GM12878 (cell line): ENCODE data around the gene E2F1. TPM values are rescaled to one million over a fixed set of nuclear protein-coding genes. Genes with fewer than 3 reads are reported as not detected.

ENCODE experiments used
- ATAC-seq: fragments of 200-7000 bp; cut with Tn5 transposase; 3 replicates; pipeline ENCODE4 v1.9.1; 2020; ENCODE audit warnings: mild to moderate bottlenecking, moderate library complexity
- BruUV-seq: library from RNA; stranded (reverse); fragments of 400-500 nt; replicated peaks from 2 replicates; lab custom pipeline; 2021; lab: Mats Ljungman, UMichigan
- CTCF ChIA-PET: fragments of 300-600 bp; sonication (Branson Sonifier 250); formaldehyde crosslinking; extraction: SDS; loops from one replicate; lab custom pipeline; 2021; ENCODE audit warnings: inconsistent platforms; lab: Yijun Ruan, JAX
- POLR2A ChIA-PET: fragments of 350-600 bp; formaldehyde crosslinking; extraction: SDS; loops from one replicate; lab custom pipeline; 2021; ENCODE audit warnings: inconsistent platforms; lab: Charles Lee
- RAD21 ChIA-PET: fragments of 300-600 bp; sonication (Branson Sonifier 250); formaldehyde crosslinking; loops from one replicate; lab custom pipeline; 2023; ENCODE audit warnings: antibody characterized with exemption; ENCODE audit not compliant: unreplicated experiment; lab: Charles Lee
- SMC1A ChIA-PET: fragments of 300-600 bp; sonication (Branson Sonifier 250); formaldehyde crosslinking; loops from one replicate; lab custom pipeline; 2023; ENCODE audit not compliant: unreplicated experiment, uncharacterized antibody; lab: Charles Lee
- DNase-seq: peaks from one replicate; pipeline ENCODE4 v3.0.0-alpha.2; 2011; ENCODE audit warnings: low read depth, low spot score
- FAIRE-seq: peaks from 3 replicates; lab custom pipeline; 2011; peaks lifted over from hg19 to GRCh38; lab: Jason Lieb, UNC
- H2AFZ ChIP-seq: 2 replicates; pipeline ENCODE4 v1.6.0; 2011; ENCODE audit warnings: low read depth, low read length, control low read depth; ENCODE audit not compliant: control insufficient read depth
- H3K27ac ChIP-seq: 2 replicates; pipeline ENCODE4 v1.5.1; 2011; ENCODE audit warnings: control low read depth; ENCODE audit not compliant: control insufficient read depth, insufficient read depth
- H3K27me3 ChIP-seq, 2 experiments: replicated peaks in 1 of 2; 2 replicates each; pipeline versions ENCODE4 v1.6.0 to v1.6.1; 2011; ENCODE audit warnings: low read length in 1 of 2; ENCODE audit not compliant: control insufficient read depth in 2 of 2, insufficient read depth in 2 of 2
- H3K36me3 ChIP-seq, 2 experiments: 2 replicates each; pipeline ENCODE4 v1.5.1; 2011; ENCODE audit warnings: low read length in 1 of 2; ENCODE audit not compliant: control insufficient read depth in 2 of 2, insufficient read depth in 2 of 2
- H3K4me1 ChIP-seq: 2 replicates; pipeline ENCODE4 v1.6.1; 2011; ENCODE audit warnings: mild to moderate bottlenecking, low read length, moderate library complexity, mixed read lengths; ENCODE audit not compliant: control insufficient read depth, insufficient read depth
- H3K4me2 ChIP-seq: 2 replicates; pipeline ENCODE4 v1.6.0; 2011; ENCODE audit warnings: control low read depth; ENCODE audit not compliant: control insufficient read depth, insufficient read depth
- H3K4me3 ChIP-seq: fragments of 200-600 bp; sonication (generic); 2 replicates; pipeline ENCODE4 v1.5.1; 2016
- H3K79me2 ChIP-seq: 2 replicates; pipeline ENCODE4 v1.6.0; 2011; ENCODE audit warnings: low read length; ENCODE audit not compliant: control insufficient read depth, insufficient read depth
- H3K9ac ChIP-seq: 2 replicates; pipeline ENCODE4 v1.8.0; 2011; ENCODE audit warnings: low read length, control low read depth, mixed read lengths; ENCODE audit not compliant: control insufficient read depth, insufficient read depth
- H3K9me3 ChIP-seq: replicated peaks from 3 replicates; pipeline ENCODE4 v1.5.1; 2011; ENCODE audit warnings: mild to moderate bottlenecking, low read length; ENCODE audit not compliant: control insufficient read depth, insufficient read depth
- H4K20me1 ChIP-seq: 2 replicates; pipeline ENCODE4 v1.6.0; 2011; ENCODE audit not compliant: control insufficient read depth, insufficient read depth
- BHLHE40 ChIP-seq, 2 experiments: fragments of 450-650 bp in 1 of 2; IDR thresholded peaks; 2 replicates each; pipeline ENCODE4 v1.6.1; 2011 to 2017; ENCODE audit warnings: low read depth in 2 of 2, borderline replicate concordance in 1 of 2, improper control_type of control experiment in 1 of 2, low read length in 1 of 2, mild to moderate bottlenecking in 1 of 2
- CREB1 ChIP-seq: IDR thresholded peaks from 2 replicates; pipeline ENCODE4 v1.6.1; 2012; ENCODE audit warnings: low read depth, mild to moderate bottlenecking, inconsistent platforms
- FOXM1 ChIP-seq: IDR thresholded peaks from 2 replicates; pipeline ENCODE4 v1.6.1; 2012; ENCODE audit warnings: low read depth, mild to moderate bottlenecking, inconsistent platforms, low read length, moderate library complexity
- GATAD2B ChIP-seq: fragments of 450-650 bp; conservative IDR thresholded peaks from 2 replicates; pipeline ENCODE4 v1.6.1; 2017; ENCODE audit warnings: low read depth, mild to moderate bottlenecking, moderate library complexity
- NBN ChIP-seq: fragments of 450-650 bp; IDR thresholded peaks from 2 replicates; pipeline ENCODE4 v1.6.1; 2016
- RFX5 ChIP-seq: IDR thresholded peaks from 2 replicates; pipeline ENCODE4 v1.6.1; 2011; ENCODE audit warnings: low read depth, low read length, improper control_type of control experiment
- RUNX3 ChIP-seq: IDR thresholded peaks from 2 replicates; pipeline ENCODE4 v1.6.1; 2012; ENCODE audit warnings: low read length, inconsistent platforms
- SMAD1 ChIP-seq: fragments of 450-650 bp; IDR thresholded peaks from 2 replicates; pipeline ENCODE4 v1.6.1; 2018; ENCODE audit warnings: mild to moderate bottlenecking, low read depth; ENCODE audit not compliant: partially characterized antibody
- SMAD5 ChIP-seq: IDR thresholded peaks from 2 replicates; pipeline ENCODE4 v1.6.1; 2016; ENCODE audit warnings: antibody characterized with exemption, low read depth
- SREBF2 ChIP-seq: IDR thresholded peaks from 2 replicates; pipeline ENCODE4 v1.6.1; 2012; ENCODE audit warnings: mild to moderate bottlenecking, low read length
- STAT3 ChIP-seq: IDR thresholded peaks from 2 replicates; pipeline ENCODE4 v1.6.1; 2011; ENCODE audit warnings: low read depth, low read length, improper control_type of control experiment
- YBX1 ChIP-seq: fragments of 450-650 bp; IDR thresholded peaks from 2 replicates; pipeline ENCODE4 v1.6.1; 2016; ENCODE audit warnings: antibody characterized with exemption
- WGBS: methylation state at CpG from one replicate; pipeline ENCODE4 v1.1.6; 2016; ENCODE audit warnings: low lambda C conversion rate; ENCODE audit not compliant: insufficient replicate concordance, insufficient coverage; ENCODE audit errors: missing lambda C conversion rate; 5-methylcytosine and 5-hydroxymethylcytosine counted together
- in situ Hi-C: fragments of 300-500 bp; cut with MboI; formaldehyde crosslinking; loops from 9 replicates; pipeline ENCODE4 v1.14.3; 2018; ENCODE audit warnings: mixed read lengths
- intact Hi-C: fragments of 100-400 bp; cut with micrococcal nuclease; formaldehyde crosslinking; loops from one replicate; pipeline ENCODE4 v1.14.2; 2022; ENCODE audit not compliant: unreplicated experiment
- polyA plus RNA-seq, 11 experiments: library from polyadenylated mRNA; depleted of rRNA in 4 of 11; unstranded in 6 of 11; stranded (reverse) in 5 of 11; fragments of >200 nt; fragmentation: Nextera tagmentation in 4 of 11; fragmentation: Illumina TruSeq in 1 of 11; extraction: Ambion mirVana in 4 of 11; extraction: Trizol in 1 of 11; gene quantifications; 1 replicate in 1 of 11; 2 replicates in 10 of 11; pipeline versions ENCODE4 v1.2.1 to v1.2.3, GENCODE V29; 2011 to 2016; ENCODE audit warnings: inconsistent platforms in 2 of 11, missing spikeins in 2 of 11, low read depth in 1 of 11
- total RNA-seq, 4 experiments: library from RNA; depleted of rRNA in 3 of 4; stranded (reverse); fragments of >200 nt in 3 of 4; fragmentation: Illumina TruSeq in 1 of 4; extraction: Trizol in 1 of 4; gene quantifications; 2 replicates each; pipeline versions ENCODE4 v1.2.1 to v1.2.3, GENCODE V29; 2013 to 2021
- TF ChIP-seq, protein P1 (sequence below): IDR thresholded peaks from 2 replicates; pipeline ENCODE4 v1.6.1; 2011; ENCODE audit warnings: borderline replicate concordance, low read depth, mild to moderate bottlenecking, moderate library complexity, mixed read lengths, low read length; ENCODE audit not compliant: insufficient read depth; ENCODE audit errors: extremely low read length
- TF ChIP-seq, protein P2 (sequence below): fragments of 150-350 bp; IDR thresholded peaks from 2 replicates; pipeline ENCODE4 v1.6.1; 2016; ENCODE audit warnings: low read depth, low read length
- TF ChIP-seq, protein P3 (sequence below): fragments of 450-650 bp; IDR thresholded peaks from 2 replicates; pipeline ENCODE4 v1.6.1; 2017; ENCODE audit warnings: mild to moderate bottlenecking, moderate library complexity

E2F1 gene
- total and polyA plus RNA-seq, 10 of the 15 experiments (the other 5 are each of a cell fraction or from before 2014, with no cell fraction given), result 0.29 to 50.2 (median 19.7) TPM

DNA sequence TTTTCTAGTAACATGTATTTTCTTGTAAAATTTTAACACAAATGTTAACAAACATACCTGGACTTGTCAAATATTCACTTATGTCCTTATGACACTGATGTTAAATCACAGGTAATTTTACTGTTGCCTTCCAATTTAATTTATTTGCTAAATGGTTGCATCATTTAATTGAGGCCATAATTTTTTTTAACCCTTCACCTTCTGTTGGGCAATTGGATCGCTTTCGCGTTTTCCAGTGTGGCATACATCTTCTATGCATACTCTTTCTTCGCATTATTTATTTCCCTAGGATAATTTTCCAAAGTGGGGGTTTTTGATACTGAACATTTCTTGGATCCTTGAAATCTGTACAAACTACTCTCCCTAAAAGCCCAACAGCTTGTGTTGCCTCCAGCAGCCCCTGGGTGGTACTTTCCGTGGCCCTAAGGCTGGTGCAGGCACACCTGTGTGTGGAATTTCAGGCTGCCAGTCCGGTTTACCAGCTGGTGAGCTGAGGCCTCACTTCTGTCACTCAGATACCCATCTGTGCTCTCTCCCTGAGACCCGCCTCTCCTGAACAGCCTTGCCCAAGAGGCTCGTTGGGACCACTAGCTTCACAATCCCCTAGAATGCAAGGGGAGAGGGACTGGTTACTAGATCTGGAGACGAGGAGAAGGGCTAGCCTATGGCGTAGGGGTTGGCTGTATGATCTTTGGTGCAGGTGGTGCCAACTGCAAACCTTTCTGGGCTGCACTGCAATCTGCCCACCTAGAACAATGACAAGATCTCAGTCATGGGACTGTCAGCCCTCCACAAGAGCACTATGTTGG lies 35.2 kb downstream of the E2F1 start:
- Histone ChIP-seq H2AFZ (no peak overlapping the region), H3K27me3 (peaks cover 0 to 2% of the 10 kb centered on the region in 2 experiments; a peak in 2 of 4 replicates), H3K4me1 (peaks cover 38% of the 10 kb centered on the region), H3K36me3 (no peaks in the 10 kb centered on the region), H3K9ac (no peak overlapping the region), H3K4me3 (no peak overlapping the region), H3K4me2 (no peak overlapping the region), H3K79me2 (no peaks in the 10 kb centered on the region), H4K20me1 (peaks cover 4% of the 10 kb centered on the region; the same call in 1 of the 2 replicates), H3K27ac (no peak overlapping the region), H3K9me3 (no peaks in the 10 kb centered on the region)
- no TSS peak for BruUV-seq
- ChIA-PET POLR2A (no interaction called here), RAD21 (interaction anchor here (2.7 to 3.6 kb wide), 2 partner anchors 13 to 17 kb away, joined by 10 to 13 read pairs; partner anchors contain the start of gene ACTL10), SMC1A (no interaction called here), CTCF (interaction anchor here (1.1 to 5.6 kb wide), 3 partner anchors 17 to 194 kb away, joined by 4 to 41 read pairs (median 17); partner anchors contain the start of genes ACTL10 and CBFA2T2)
- in situ Hi-C loops, result loop anchor here (5.0 kb wide), 1 partner anchor 199 kb away; no protein-coding TSS in a partner anchor
- FAIRE-seq, result no peak
- no peak for DNase-seq
- 97% methylated on average over 10 of the region's 10 CpGs for whole genome bisulfite sequencing
- ATAC-seq, result no peak
- intact Hi-C loops, result loop anchor here (5.0 kb wide), 1 partner anchor 134 kb away; no protein-coding TSS in a partner anchor
- TF ChIP-seq, protein P1, sequence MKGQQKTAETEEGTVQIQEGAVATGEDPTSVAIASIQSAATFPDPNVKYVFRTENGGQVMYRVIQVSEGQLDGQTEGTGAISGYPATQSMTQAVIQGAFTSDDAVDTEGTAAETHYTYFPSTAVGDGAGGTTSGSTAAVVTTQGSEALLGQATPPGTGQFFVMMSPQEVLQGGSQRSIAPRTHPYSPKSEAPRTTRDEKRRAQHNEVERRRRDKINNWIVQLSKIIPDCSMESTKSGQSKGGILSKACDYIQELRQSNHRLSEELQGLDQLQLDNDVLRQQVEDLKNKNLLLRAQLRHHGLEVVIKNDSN, result no peak
- no peak for TF ChIP-seq SMAD5
- no peak for TF ChIP-seq FOXM1
- TF ChIP-seq STAT3, result no peak
- no peak for TF ChIP-seq NBN
- TF ChIP-seq RUNX3, result no peak
- TF ChIP-seq CREB1, result no peak
- TF ChIP-seq, protein P2, sequence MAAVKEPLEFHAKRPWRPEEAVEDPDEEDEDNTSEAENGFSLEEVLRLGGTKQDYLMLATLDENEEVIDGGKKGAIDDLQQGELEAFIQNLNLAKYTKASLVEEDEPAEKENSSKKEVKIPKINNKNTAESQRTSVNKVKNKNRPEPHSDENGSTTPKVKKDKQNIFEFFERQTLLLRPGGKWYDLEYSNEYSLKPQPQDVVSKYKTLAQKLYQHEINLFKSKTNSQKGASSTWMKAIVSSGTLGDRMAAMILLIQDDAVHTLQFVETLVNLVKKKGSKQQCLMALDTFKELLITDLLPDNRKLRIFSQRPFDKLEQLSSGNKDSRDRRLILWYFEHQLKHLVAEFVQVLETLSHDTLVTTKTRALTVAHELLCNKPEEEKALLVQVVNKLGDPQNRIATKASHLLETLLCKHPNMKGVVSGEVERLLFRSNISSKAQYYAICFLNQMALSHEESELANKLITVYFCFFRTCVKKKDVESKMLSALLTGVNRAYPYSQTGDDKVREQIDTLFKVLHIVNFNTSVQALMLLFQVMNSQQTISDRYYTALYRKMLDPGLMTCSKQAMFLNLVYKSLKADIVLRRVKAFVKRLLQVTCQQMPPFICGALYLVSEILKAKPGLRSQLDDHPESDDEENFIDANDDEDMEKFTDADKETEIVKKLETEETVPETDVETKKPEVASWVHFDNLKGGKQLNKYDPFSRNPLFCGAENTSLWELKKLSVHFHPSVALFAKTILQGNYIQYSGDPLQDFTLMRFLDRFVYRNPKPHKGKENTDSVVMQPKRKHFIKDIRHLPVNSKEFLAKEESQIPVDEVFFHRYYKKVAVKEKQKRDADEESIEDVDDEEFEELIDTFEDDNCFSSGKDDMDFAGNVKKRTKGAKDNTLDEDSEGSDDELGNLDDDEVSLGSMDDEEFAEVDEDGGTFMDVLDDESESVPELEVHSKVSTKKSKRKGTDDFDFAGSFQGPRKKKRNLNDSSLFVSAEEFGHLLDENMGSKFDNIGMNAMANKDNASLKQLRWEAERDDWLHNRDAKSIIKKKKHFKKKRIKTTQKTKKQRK, result no peak
- TF ChIP-seq GATAD2B, result no peak
- TF ChIP-seq SREBF2, result no peak
- no peak for TF ChIP-seq RFX5
- no peak for TF ChIP-seq YBX1
- TF ChIP-seq SMAD1, result no peak
- TF ChIP-seq, protein P3, sequence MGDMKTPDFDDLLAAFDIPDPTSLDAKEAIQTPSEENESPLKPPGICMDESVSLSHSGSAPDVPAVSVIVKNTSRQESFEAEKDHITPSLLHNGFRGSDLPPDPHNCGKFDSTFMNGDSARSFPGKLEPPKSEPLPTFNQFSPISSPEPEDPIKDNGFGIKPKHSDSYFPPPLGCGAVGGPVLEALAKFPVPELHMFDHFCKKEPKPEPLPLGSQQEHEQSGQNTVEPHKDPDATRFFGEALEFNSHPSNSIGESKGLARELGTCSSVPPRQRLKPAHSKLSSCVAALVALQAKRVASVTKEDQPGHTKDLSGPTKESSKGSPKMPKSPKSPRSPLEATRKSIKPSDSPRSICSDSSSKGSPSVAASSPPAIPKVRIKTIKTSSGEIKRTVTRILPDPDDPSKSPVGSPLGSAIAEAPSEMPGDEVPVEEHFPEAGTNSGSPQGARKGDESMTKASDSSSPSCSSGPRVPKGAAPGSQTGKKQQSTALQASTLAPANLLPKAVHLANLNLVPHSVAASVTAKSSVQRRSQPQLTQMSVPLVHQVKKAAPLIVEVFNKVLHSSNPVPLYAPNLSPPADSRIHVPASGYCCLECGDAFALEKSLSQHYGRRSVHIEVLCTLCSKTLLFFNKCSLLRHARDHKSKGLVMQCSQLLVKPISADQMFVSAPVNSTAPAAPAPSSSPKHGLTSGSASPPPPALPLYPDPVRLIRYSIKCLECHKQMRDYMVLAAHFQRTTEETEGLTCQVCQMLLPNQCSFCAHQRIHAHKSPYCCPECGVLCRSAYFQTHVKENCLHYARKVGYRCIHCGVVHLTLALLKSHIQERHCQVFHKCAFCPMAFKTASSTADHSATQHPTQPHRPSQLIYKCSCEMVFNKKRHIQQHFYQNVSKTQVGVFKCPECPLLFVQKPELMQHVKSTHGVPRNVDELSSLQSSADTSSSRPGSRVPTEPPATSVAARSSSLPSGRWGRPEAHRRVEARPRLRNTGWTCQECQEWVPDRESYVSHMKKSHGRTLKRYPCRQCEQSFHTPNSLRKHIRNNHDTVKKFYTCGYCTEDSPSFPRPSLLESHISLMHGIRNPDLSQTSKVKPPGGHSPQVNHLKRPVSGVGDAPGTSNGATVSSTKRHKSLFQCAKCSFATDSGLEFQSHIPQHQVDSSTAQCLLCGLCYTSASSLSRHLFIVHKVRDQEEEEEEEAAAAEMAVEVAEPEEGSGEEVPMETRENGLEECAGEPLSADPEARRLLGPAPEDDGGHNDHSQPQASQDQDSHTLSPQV, result no peak
- no peak for TF ChIP-seq BHLHE40 (IDR thresholded peaks at IDR 0.05; ENCODE audit: borderline replicate concordance in 1 of 2, low read depth in 2 of 2, low read length in 1 of 2)
